Measurements from ENCODE around the gene RPL22L1. TPM values are rescaled to one million over a fixed set of nuclear protein-coding genes. Genes with fewer than 3 reads are reported as not detected.

The RPL22L1 gene
- total RNA-seq, 3 donors from 2014 or later (not counting 1 experiment from before 2014, with no cell fraction given), result 41.9 to 53.8 (median 44.8) TPM

GRCh38 chr3:170839518-170840100 lies 30.4 kb downstream of the RPL22L1 start:
- intact Hi-C loops (cut with micrococcal nuclease), result no loop called here
- no peaks in the 10 kb centered on the region for H3K36me3 Mint-ChIP-seq
- Histone ChIP-seq H3K9me3 (ENCODE audit: control insufficient read depth, insufficient read depth, low read length) (no peaks in the 10 kb centered on the region), H3K4me1 (ENCODE audit: control insufficient read depth, insufficient read depth, low read length) (no peaks in the 10 kb centered on the region), H3K36me3 (ENCODE audit: control insufficient read depth, insufficient read depth, low read length) (no peaks in the 10 kb centered on the region), H3K27me3 (ENCODE audit: control insufficient read depth, insufficient read depth, low read length) (peaks cover 6% of the 10 kb centered on the region), H3K27ac (ENCODE audit: low read length) (no peak overlapping the region), H3K4me3 (ENCODE audit: low read length) (no peak overlapping the region)
- no peak for DNase-seq
- no peaks in the 10 kb centered on the region for H3K9me3 Mint-ChIP-seq
- ATAC-seq, result no peak
- no peak overlapping the region for H3K27ac Mint-ChIP-seq
- H3K4me3 Mint-ChIP-seq, result no peak overlapping the region
- no peaks in the 10 kb centered on the region for H3K4me1 Mint-ChIP-seq
- TF ChIP-seq, protein P1, sequence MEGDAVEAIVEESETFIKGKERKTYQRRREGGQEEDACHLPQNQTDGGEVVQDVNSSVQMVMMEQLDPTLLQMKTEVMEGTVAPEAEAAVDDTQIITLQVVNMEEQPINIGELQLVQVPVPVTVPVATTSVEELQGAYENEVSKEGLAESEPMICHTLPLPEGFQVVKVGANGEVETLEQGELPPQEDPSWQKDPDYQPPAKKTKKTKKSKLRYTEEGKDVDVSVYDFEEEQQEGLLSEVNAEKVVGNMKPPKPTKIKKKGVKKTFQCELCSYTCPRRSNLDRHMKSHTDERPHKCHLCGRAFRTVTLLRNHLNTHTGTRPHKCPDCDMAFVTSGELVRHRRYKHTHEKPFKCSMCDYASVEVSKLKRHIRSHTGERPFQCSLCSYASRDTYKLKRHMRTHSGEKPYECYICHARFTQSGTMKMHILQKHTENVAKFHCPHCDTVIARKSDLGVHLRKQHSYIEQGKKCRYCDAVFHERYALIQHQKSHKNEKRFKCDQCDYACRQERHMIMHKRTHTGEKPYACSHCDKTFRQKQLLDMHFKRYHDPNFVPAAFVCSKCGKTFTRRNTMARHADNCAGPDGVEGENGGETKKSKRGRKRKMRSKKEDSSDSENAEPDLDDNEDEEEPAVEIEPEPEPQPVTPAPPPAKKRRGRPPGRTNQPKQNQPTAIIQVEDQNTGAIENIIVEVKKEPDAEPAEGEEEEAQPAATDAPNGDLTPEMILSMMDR (IDR thresholded peaks at IDR 0.05), result no peak
- peaks cover 23 to 34% of the 10 kb centered on the region in 2 donors for H3K27me3 Mint-ChIP-seq (ENCODE audit: low read depth in 2 of 2)
- 86% methylated on average over 3 of the region's 3 CpGs for WGBS (ENCODE audit: insufficient coverage)

DNA sequence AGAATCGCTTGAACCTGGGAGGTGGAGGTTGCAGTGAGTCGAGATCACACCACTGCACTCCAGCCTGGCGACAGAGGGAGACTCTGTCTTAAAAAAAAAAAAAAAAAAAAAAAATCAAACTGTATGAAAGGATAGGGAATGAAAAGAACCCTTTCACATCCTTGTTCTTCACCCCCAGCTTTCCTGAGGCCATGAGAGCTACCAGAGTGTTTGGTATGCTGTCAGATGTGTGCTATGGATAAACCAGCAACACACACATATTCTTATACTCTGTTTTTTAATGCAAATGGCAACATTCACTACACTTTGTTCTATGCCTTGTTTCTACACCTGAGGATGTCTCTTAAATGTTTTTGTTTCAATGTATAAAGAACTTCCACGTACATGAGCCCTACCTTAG lies 33.5 kb downstream of the RPL22L1 start:
- H3K36me3 Mint-ChIP-seq, result no peaks in the 10 kb centered on the region
- H3K27ac ChIP-seq (ENCODE audit: low read length), result no peak overlapping the region
- no peak overlapping the region for H3K27ac Mint-ChIP-seq
- H3K27me3 Mint-ChIP-seq (ENCODE audit: low read depth in 2 of 2), result peaks cover 15 to 35% of the 10 kb centered on the region in 2 donors
- ATAC-seq (no peak), DNase-seq (no peak)
- H3K4me3 ChIP-seq (ENCODE audit: low read length), result no peak overlapping the region
- no peak overlapping the region for H3K4me3 Mint-ChIP-seq
- peaks cover 6% of the 10 kb centered on the region for H3K27me3 ChIP-seq (ENCODE audit: control insufficient read depth, insufficient read depth, low read length)
- no peaks in the 10 kb centered on the region for H3K36me3 ChIP-seq (ENCODE audit: control insufficient read depth, insufficient read depth, low read length)
- intact Hi-C loops (cut with micrococcal nuclease), result no loop called here
- TF ChIP-seq, protein P1 (IDR thresholded peaks at IDR 0.05), result no peak
- no peaks in the 10 kb centered on the region for H3K9me3 Mint-ChIP-seq
- no peaks in the 10 kb centered on the region for H3K9me3 ChIP-seq (ENCODE audit: control insufficient read depth, insufficient read depth, low read length)
- no peaks in the 10 kb centered on the region for H3K4me1 ChIP-seq (ENCODE audit: control insufficient read depth, insufficient read depth, low read length)
- no CpG with 5 or more reads among the region's 4 CpGs for WGBS (ENCODE audit: insufficient coverage)
- H3K4me1 Mint-ChIP-seq, result no peaks in the 10 kb centered on the region

DNA sequence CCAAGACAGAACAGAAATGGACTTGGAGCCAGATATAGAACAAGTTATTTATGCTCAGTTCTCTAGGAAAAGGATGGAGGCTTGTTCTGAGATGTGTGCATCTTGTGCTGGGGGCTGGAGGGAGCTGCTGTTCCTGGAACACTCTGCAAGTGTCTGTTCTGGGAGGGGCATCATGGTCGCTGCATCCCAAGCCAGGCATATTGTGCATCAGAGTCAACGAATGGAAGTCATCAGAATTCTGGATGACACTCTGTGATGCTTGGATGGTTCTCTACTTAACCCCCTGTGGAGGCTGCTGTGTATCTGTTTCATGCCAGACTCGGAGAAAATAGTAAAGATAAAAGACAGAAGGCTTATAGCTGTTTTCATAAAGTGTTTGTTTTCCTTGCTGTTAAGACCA lies 34.7 kb downstream of the RPL22L1 start:
- no peaks in the 10 kb centered on the region for H3K9me3 ChIP-seq (ENCODE audit: control insufficient read depth, insufficient read depth, low read length)
- H3K4me1 ChIP-seq (ENCODE audit: control insufficient read depth, insufficient read depth, low read length), result no peaks in the 10 kb centered on the region
- WGBS (ENCODE audit: insufficient coverage), result 45% methylated on average over 3 of the region's 3 CpGs
- Mint-ChIP-seq H3K36me3 (no peaks in the 10 kb centered on the region), H3K27ac (no peak overlapping the region), H3K4me1 (peaks cover 3 to 4% of the 10 kb centered on the region in 2 donors), H3K27me3 (ENCODE audit: low read depth in 2 of 2) (peaks cover 18 to 27% of the 10 kb centered on the region in 2 donors), H3K9me3 (no peaks in the 10 kb centered on the region), H3K4me3 (no peak overlapping the region)
- H3K27me3 ChIP-seq (ENCODE audit: control insufficient read depth, insufficient read depth, low read length), result peaks cover 4% of the 10 kb centered on the region
- no peak overlapping the region for H3K4me3 ChIP-seq (ENCODE audit: low read length)
- H3K27ac ChIP-seq (ENCODE audit: low read length), result no peak overlapping the region
- DNase-seq, result no peak
- TF ChIP-seq, protein P1 (IDR thresholded peaks at IDR 0.05), result no peak
- H3K36me3 ChIP-seq (ENCODE audit: control insufficient read depth, insufficient read depth, low read length), result no peaks in the 10 kb centered on the region
- no peak for ATAC-seq
- intact Hi-C loops (cut with micrococcal nuclease), result no loop called here

DNA sequence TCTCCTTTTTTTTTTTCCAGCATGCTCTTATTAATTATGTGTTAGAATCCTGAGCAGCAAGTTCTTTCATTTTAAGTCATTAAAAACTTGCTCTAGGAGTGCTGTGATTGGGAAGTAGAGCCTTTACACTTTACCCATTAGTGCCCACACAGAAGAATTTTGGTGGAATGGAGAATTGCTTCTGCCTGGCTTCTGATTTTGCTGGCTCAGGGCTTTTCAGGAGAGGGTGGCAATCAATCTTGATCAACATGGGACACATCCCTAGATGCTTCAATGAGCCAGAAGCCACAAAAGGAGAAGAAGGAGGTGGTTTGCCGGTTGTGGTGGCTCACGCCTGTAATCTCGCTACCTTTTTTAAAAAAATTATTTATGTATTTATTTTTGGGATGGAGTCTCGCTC lies 39.4 kb downstream of the RPL22L1 start:
- Histone ChIP-seq H3K9me3 (ENCODE audit: control insufficient read depth, insufficient read depth, low read length) (no peaks in the 10 kb centered on the region), H3K4me3 (ENCODE audit: low read length) (no peak overlapping the region), H3K27ac (ENCODE audit: low read length) (no peak overlapping the region), H3K4me1 (ENCODE audit: control insufficient read depth, insufficient read depth, low read length) (peaks cover 7% of the 10 kb centered on the region), H3K27me3 (ENCODE audit: control insufficient read depth, insufficient read depth, low read length) (peaks cover 2% of the 10 kb centered on the region), H3K36me3 (ENCODE audit: control insufficient read depth, insufficient read depth, low read length) (no peaks in the 10 kb centered on the region)
- H3K27ac Mint-ChIP-seq, result peak overlapping the region in 1 of 2 donors; percentile 71
- DNase-seq (no peak), ATAC-seq (no peak)
- intact Hi-C loops (cut with micrococcal nuclease), result no loop called here
- peaks cover 14 to 33% of the 10 kb centered on the region in 2 donors for H3K27me3 Mint-ChIP-seq (ENCODE audit: low read depth in 2 of 2)
- 83% methylated on average over 4 of the region's 4 CpGs for WGBS (ENCODE audit: insufficient coverage)
- H3K9me3 Mint-ChIP-seq, result no peaks in the 10 kb centered on the region
- TF ChIP-seq, protein P1 (IDR thresholded peaks at IDR 0.05), result no peak
- H3K36me3 Mint-ChIP-seq, result no peaks in the 10 kb centered on the region
- H3K4me3 Mint-ChIP-seq, result no peak overlapping the region
- H3K4me1 Mint-ChIP-seq, result peaks cover 23% of the 10 kb centered on the region in 2 donors

Data from natural killer cell (primary cell).